ENCODE results near the gene GSTA1.

DNA sequence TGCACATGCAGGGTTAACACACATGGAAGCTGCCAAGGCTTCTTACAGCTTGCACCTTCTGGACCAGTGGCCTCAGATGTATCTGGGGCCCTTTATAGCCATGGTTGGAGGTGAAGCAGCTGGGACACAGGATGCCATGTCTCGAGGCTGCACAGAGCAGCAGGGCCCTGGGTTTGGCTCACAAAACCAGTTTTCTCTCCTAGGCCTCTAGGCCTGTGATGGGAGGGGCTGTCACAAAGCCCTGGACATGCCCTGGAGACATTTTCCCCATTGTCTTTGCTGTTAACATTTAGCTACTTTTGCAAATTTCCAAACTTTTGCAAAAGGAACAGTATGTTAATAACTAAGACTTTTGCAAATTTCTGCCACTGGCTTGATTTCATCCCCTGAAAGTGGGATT lies 18.2 kb upstream of the GSTA1 start:
- TF ChIP-seq CTCF (conservative IDR thresholded peaks at IDR 0.05 in 1 of 2, IDR thresholded peaks at IDR 0.05 in 1 of 2; ENCODE audit: low read depth in 1 of 2, low read length in 2 of 2) (no peak), EZH2 (IDR thresholded peaks at IDR 0.05; ENCODE audit: low read length, missing control alignments) (no peak)
